Measurements from ENCODE around the gene ACIN1. TPM values are rescaled to one million over a fixed set of nuclear protein-coding genes. Genes with fewer than 3 reads are reported as not detected.

Gene ACIN1
- total RNA-seq, 1 donor from 2014 or later: 163 TPM

DNA sequence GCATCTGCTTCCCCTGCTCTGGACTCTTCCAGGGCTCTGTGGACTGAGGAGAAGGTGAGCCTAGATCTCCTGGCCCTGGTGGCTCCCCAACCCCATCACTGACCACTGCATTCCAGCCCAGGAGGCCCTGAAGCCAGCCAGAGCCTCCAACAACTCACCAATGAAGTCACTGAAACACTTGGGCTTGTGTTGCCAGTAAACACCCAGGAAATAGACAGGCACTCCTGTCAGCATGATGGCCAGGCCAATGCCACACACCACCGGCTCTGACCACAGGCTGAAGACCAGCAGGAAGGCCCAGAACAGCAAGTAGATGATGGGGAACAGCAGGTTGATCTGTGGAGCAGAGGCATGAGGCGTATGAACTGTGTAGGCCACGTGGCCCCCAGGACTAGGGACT lies 32.9 kb upstream of the ACIN1 start:
- intact Hi-C loops (cut with DNase I): no loop called here
- Histone ChIP-seq H3K27me3 (ENCODE audit: low read depth) (no peaks in the 10 kb centered on the region), H3K9me3 (no peaks in the 10 kb centered on the region), H3K36me3 (peaks cover 28% of the 10 kb centered on the region), H3K27ac (no peak overlapping the region), H3K4me1 (no peaks in the 10 kb centered on the region), H3K4me3 (no peak overlapping the region)
- DNase-seq (no peak), ATAC-seq (no peak)
- TF ChIP-seq CTCF (IDR thresholded peaks at IDR 0.05): no peak

DNA sequence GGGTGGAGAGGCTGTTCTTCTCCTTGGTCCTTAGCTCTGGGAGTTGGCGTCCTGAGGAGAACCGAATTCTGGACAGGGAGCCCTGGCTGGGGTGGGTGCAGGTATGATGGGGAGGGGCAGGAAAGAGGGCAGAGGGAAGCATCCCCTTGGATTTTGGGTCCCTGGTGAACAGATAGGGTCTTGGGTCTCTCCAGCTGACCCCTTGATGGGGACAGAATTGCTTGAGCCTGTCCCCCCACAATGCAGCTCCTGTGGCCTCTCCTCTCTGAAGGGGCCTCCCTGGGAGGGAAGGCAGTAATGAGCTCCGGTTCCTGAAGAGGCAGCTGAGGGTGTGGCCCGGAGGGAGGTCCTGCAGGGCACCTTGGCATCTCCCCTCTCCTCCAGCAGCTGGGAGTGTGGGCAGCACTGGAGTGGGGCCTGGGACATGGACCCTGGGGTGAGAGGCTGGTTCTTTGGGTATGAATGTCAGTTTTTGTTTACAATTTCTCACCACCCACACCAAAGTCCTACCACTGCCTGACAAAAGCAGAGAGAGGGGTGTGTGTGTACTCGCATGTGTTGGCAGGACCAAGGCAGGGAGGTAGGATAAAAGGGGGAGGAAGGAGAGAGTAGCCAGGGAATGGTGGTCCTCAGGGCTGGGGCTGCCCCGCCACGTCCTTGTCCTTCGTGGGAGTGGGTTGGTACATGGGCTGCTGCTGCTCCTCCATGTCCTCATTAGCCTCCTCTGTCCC lies 31.8 kb upstream of the ACIN1 start:
- intact Hi-C loops (cut with DNase I): no loop called here

DNA sequence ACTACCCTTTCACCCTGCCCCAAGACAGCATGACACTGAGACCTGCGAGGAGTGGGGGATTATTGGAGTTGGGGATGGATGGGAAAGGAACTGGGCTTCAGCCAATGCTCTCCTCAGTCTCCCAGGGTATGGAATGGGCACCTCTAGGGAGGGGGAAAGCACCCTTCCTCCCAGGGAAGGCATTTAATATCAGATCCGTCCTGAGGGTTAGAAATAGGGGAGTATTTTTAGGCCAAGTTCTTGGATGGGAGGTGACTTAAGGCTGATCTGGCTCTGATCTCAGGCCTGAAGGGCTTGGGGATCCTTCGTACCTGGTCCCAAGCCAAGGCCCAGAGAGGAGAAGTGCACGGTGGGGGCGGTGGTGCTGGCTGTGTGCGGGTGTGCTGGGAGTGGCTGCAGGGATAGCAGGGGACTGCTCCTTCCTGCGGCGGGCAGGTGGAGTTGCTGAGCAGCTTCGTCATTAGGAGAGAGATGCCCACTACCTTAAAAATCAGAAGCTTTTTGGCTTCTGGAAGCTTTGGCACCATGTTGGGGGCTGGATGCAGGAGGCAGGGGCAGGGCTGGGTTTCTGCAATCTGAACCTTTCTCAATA lies 31.1 kb upstream of the ACIN1 start:
- Histone ChIP-seq H3K9me3 (no peaks in the 10 kb centered on the region), H3K36me3 (peaks cover 24% of the 10 kb centered on the region), H3K4me1 (peaks cover 4% of the 10 kb centered on the region), H3K4me3 (no peak overlapping the region), H3K27me3 (ENCODE audit: low read depth) (no peaks in the 10 kb centered on the region), H3K27ac (no peak overlapping the region)
- intact Hi-C loops (cut with DNase I): no loop called here
- no peak for TF ChIP-seq CTCF (IDR thresholded peaks at IDR 0.05)
- DNase-seq (no peak), ATAC-seq (peak; percentile 21 to 36)

More for the DNA sequence above, 31.8 kb upstream of the ACIN1 start:
- H3K4me3 ChIP-seq: no peak overlapping the region
- no peak overlapping the region for H3K27ac ChIP-seq
- H3K36me3 ChIP-seq: peaks cover 28% of the 10 kb centered on the region
- H3K4me1 ChIP-seq: no peaks in the 10 kb centered on the region
- H3K9me3 ChIP-seq: no peaks in the 10 kb centered on the region
- no peak for TF ChIP-seq CTCF (IDR thresholded peaks at IDR 0.05)
- DNase-seq (no peak), ATAC-seq (no peak)
- no peaks in the 10 kb centered on the region for H3K27me3 ChIP-seq (ENCODE audit: low read depth)

DNA sequence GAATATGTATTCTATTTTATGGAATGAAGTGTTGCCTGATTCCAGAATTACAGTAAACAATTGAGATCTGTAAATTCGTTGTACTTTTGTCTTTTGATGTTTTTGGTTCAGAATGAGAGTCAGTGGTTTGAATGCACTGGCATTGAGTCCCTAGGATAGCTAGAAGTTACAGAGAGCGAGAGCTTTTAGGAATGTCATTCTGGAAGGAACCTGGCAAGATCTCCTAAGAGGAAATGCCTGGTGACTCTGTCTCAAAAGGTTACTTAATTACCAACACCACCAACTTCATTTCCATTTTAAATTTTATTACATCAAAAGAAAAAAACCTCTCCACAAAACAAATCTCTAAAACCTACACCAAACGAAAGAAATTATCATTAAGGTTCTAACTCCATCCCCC lies 30.1 kb upstream of the ACIN1 start:
- no peak for TF ChIP-seq CTCF (IDR thresholded peaks at IDR 0.05)
- Histone ChIP-seq H3K4me1 (peaks cover 6% of the 10 kb centered on the region), H3K4me3 (no peak overlapping the region), H3K9me3 (no peaks in the 10 kb centered on the region), H3K36me3 (peaks cover 21% of the 10 kb centered on the region), H3K27ac (no peak overlapping the region), H3K27me3 (ENCODE audit: low read depth) (no peaks in the 10 kb centered on the region)
- DNase-seq (no peak), ATAC-seq (no peak)
- intact Hi-C loops (cut with DNase I): no loop called here

DNA sequence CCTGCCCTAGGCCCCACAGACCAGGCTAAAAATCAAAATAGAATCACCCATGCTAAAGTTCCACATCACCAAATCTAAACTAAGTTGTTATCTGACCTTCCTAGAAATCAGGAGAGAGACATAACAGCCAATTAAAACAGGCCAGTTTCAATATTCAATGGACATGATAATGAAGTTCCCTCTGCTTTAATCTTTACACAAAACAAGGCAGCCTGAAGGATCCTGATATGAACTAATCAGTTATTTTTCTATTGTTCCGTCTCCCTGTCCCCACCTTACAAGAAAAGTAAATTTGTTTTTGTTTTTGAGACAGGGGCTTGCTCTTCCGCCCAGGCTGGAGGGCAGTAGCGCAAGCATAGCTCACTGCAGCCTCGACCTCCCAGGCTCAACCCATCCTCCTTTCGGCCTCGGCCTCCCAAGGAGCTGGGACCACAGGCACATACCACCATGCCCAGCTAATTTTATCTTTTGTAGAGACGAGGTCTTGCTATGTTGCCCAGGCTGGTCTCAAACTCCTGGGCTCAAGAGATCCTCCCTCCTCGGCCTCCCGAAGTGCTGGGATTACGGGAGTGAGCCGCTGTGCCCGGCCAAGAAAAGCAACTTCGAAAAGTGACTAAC lies 29.5 kb upstream of the ACIN1 start:
- no peak overlapping the region for H3K4me3 ChIP-seq
- no peak overlapping the region for H3K27ac ChIP-seq
- ATAC-seq: no peak
- no peak for DNase-seq
- H3K27me3 ChIP-seq (ENCODE audit: low read depth): no peaks in the 10 kb centered on the region
- H3K9me3 ChIP-seq: no peaks in the 10 kb centered on the region
- intact Hi-C loops (cut with DNase I): loop anchor here (5.0 kb wide), 1 partner anchor 63 kb away; no protein-coding TSS in a partner anchor
- peaks cover 11% of the 10 kb centered on the region for H3K4me1 ChIP-seq
- peaks cover 16% of the 10 kb centered on the region for H3K36me3 ChIP-seq
- TF ChIP-seq CTCF (IDR thresholded peaks at IDR 0.05): no peak
